Natural killer cell (primary cell): Measurements from ENCODE around the gene FIGNL2. TPM values are rescaled to one million over a fixed set of nuclear protein-coding genes. Genes with fewer than 3 reads are reported as not detected.

Source experiments
- ATAC-seq, 3 donors: fragments of 150-1000 bp in 2 of 3; fragments of 200-7000 bp in 1 of 3; cut with Tn5 transposase; 1 replicate in 1 of 3; 2 replicates in 2 of 3; pipeline ENCODE4 v1.10.0; 2021; ENCODE audit warnings: mild to moderate bottlenecking in 2 of 3, moderate library complexity in 2 of 3
- DNase-seq, 2 donors: peaks; one replicate each; pipeline versions ENCODE4 v3.0.0 to v3.0.0-alpha.2; 2013 to 2021; ENCODE audit warnings: mixed read lengths in 1 of 2
- H3K27ac ChIP-seq: one replicate; pipeline ENCODE4 v1.5.1; 2013; ENCODE audit warnings: mild to moderate bottlenecking, low read length
- H3K27me3 ChIP-seq: one replicate; pipeline ENCODE4 v1.6.1; 2013; ENCODE audit warnings: low read length; ENCODE audit not compliant: control insufficient read depth, insufficient read depth
- H3K36me3 ChIP-seq: one replicate; pipeline ENCODE4 v1.6.1; 2013; ENCODE audit warnings: low read length; ENCODE audit not compliant: control insufficient read depth, insufficient read depth
- H3K4me1 ChIP-seq: one replicate; pipeline ENCODE4 v1.6.1; 2013; ENCODE audit warnings: low read length; ENCODE audit not compliant: control insufficient read depth, insufficient read depth
- H3K4me3 ChIP-seq: one replicate; pipeline ENCODE4 v1.5.1; 2013; ENCODE audit warnings: low read length
- H3K9me3 ChIP-seq: one replicate; pipeline ENCODE4 v1.6.1; 2013; ENCODE audit warnings: low read length; ENCODE audit not compliant: control insufficient read depth, insufficient read depth
- H3K27ac Mint-ChIP-seq, 2 donors: one replicate each; pipeline ENCODE4 v1.8.0; 2022; ENCODE audit warnings: mild to moderate bottlenecking in 2 of 2, mixed read lengths in 2 of 2, moderate library complexity in 1 of 2
- H3K27me3 Mint-ChIP-seq, 2 donors: one replicate each; pipeline ENCODE4 v1.8.0; 2022; ENCODE audit warnings: low read depth in 2 of 2, mixed read lengths in 2 of 2
- H3K36me3 Mint-ChIP-seq: one replicate; pipeline ENCODE4 v1.8.0; 2022; ENCODE audit warnings: mixed read lengths
- H3K4me1 Mint-ChIP-seq, 2 donors: one replicate each; pipeline ENCODE4 v1.8.0; 2022; ENCODE audit warnings: mixed read lengths in 2 of 2
- H3K4me3 Mint-ChIP-seq: one replicate; pipeline ENCODE4 v1.8.0; 2022; ENCODE audit warnings: mild to moderate bottlenecking, moderate library complexity, mixed read lengths
- H3K9me3 Mint-ChIP-seq, 2 donors: one replicate each; pipeline ENCODE4 v1.8.0; 2022; ENCODE audit warnings: mixed read lengths in 2 of 2
- WGBS: methylation state at CpG from one replicate; pipeline ENCODE4 v1.1.7; 2013; ENCODE audit warnings: missing lambda C conversion rate; ENCODE audit not compliant: insufficient coverage; 5-methylcytosine and 5-hydroxymethylcytosine counted together
- intact Hi-C: fragments of 100-400 bp; cut with micrococcal nuclease; formaldehyde crosslinking; loops from one replicate; pipeline ENCODE4 v1.14.2; 2022
- total RNA-seq, 4 donors: library from RNA; stranded (reverse); fragments of 120-200 nt in 1 of 4; gene quantifications; one replicate each; pipeline versions ENCODE4 v1.2.3 to v1.2.4, GENCODE V29; 2013 to 2022
- TF ChIP-seq, protein P1 (sequence below): fragments of 200-600 bp; IDR thresholded peaks from one replicate; pipeline ENCODE4 v1.8.0; 2022; ENCODE audit warnings: antibody characterized with exemption

Gene FIGNL2
- total RNA-seq, 3 donors from 2014 or later (not counting 1 experiment from before 2014, with no cell fraction given): 1.4 to 1.6 (median 1.5) TPM

DNA sequence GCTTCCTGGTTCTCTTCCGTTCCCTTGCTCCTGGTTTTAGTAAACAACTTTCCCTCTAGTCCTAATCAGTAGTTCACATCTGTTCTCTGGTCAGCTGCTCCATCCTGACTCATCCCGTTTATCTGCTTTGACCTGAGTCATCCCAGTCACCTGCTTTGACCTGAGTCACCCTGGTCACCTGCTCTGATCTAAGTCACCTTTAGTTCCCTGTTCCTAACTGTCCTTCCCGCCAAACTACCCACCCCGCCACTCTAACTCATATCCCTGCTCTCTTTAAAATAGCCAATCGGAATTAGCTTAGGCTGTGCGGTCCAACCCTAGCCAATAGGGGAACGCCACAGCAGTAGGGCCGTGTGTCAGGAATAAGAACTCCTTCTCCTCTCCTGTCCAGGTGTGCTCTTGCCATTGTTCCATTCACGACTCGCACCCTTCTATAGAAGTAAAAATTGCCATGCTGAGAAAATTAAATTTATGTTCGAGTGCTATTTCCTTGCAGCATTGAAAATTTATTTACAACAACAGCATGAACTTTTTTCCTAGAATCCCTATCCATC, 36.2 kb upstream of the FIGNL2 start:
- TF ChIP-seq, protein P1, sequence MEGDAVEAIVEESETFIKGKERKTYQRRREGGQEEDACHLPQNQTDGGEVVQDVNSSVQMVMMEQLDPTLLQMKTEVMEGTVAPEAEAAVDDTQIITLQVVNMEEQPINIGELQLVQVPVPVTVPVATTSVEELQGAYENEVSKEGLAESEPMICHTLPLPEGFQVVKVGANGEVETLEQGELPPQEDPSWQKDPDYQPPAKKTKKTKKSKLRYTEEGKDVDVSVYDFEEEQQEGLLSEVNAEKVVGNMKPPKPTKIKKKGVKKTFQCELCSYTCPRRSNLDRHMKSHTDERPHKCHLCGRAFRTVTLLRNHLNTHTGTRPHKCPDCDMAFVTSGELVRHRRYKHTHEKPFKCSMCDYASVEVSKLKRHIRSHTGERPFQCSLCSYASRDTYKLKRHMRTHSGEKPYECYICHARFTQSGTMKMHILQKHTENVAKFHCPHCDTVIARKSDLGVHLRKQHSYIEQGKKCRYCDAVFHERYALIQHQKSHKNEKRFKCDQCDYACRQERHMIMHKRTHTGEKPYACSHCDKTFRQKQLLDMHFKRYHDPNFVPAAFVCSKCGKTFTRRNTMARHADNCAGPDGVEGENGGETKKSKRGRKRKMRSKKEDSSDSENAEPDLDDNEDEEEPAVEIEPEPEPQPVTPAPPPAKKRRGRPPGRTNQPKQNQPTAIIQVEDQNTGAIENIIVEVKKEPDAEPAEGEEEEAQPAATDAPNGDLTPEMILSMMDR: no peak
- no peak overlapping the region for H3K4me3 Mint-ChIP-seq
- H3K27me3 ChIP-seq: no peaks in the 10 kb centered on the region
- no peaks in the 10 kb centered on the region for H3K36me3 ChIP-seq
- no peaks in the 10 kb centered on the region for H3K9me3 Mint-ChIP-seq
- peaks cover 0 to 4% of the 10 kb centered on the region in 2 donors for H3K27me3 Mint-ChIP-seq
- no peak overlapping the region for H3K27ac ChIP-seq
- H3K4me1 ChIP-seq: peaks cover 12% of the 10 kb centered on the region
- ATAC-seq (no peak), DNase-seq (no peak)
- intact Hi-C loops: no loop called here
- no peaks in the 10 kb centered on the region for H3K36me3 Mint-ChIP-seq
- WGBS: 91% methylated on average over 11 of the region's 11 CpGs
- H3K4me3 ChIP-seq: no peak overlapping the region
- H3K4me1 Mint-ChIP-seq: peaks cover 11 to 13% of the 10 kb centered on the region in 2 donors
- no peaks in the 10 kb centered on the region for H3K9me3 ChIP-seq
- peak overlapping the region in 1 of 2 donors; percentile 77 for H3K27ac Mint-ChIP-seq

DNA sequence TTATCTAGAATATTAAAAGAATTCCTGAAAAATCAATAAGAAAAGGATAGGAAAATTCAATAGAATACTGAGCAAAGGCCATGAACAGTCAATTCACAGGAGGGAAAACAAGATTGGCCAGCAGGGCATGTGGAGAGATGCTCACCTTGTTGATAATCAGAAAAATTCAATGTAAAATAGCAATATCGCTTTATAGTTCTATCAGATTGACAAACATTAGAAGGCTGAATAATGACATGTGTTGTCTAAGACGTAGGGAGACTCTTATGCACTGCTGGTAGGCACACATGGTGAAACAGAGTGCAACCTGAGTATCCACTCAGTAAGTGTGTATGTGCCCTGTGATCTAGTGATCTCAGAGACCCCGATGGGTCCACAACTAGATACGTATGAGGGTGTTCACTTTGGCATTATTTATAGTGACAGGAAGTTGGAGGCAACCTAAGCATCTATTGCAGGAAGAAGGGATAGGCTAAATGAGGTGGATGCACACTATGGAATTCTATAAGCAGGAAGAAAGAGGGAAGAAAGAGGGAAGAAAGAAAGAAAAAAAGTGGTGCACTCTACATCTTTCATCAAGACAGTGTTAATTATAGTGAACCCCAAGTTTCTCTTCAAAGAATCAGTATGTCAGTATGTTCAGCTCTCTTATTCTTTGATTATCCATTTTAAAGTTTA, 35.6 kb upstream of the FIGNL2 start:
- Mint-ChIP-seq H3K36me3 (no peaks in the 10 kb centered on the region), H3K27me3 (peaks cover 0 to 4% of the 10 kb centered on the region in 2 donors), H3K4me1 (peaks cover 11 to 13% of the 10 kb centered on the region in 2 donors), H3K9me3 (no peaks in the 10 kb centered on the region), H3K27ac (no peak overlapping the region), H3K4me3 (no peak overlapping the region)
- no peak overlapping the region for H3K27ac ChIP-seq
- H3K4me1 ChIP-seq: peaks cover 12% of the 10 kb centered on the region
- ATAC-seq (no peak), DNase-seq (no peak)
- WGBS: 90% methylated on average over 4 of the region's 4 CpGs
- H3K4me3 ChIP-seq: no peak overlapping the region
- TF ChIP-seq, protein P1: no peak
- no peaks in the 10 kb centered on the region for H3K36me3 ChIP-seq
- intact Hi-C loops: no loop called here
- no peaks in the 10 kb centered on the region for H3K27me3 ChIP-seq
- no peaks in the 10 kb centered on the region for H3K9me3 ChIP-seq

DNA sequence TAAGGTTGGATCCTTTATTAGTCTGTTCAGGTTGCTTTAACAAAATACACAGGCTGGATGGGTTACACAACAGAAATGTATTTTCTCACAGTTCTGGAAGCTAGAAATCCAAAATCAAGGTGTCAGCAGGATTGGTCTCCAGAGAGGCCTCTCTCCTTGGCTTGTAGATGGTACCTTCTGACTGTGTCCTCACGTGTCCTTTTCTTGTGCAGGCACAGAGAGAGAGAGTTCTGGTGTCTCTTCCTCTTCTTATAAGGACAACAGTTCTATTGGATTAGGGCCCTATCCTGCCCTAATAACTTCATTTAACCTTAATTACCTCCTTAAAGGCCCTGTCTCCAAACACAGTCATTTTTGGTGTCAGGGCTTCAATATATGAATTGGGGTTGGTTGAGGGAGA, 34.8 kb upstream of the FIGNL2 start:
- Mint-ChIP-seq H3K27me3 (peaks cover 0 to 4% of the 10 kb centered on the region in 2 donors), H3K36me3 (no peaks in the 10 kb centered on the region), H3K4me3 (no peak overlapping the region), H3K27ac (no peak overlapping the region), H3K9me3 (no peaks in the 10 kb centered on the region), H3K4me1 (peaks cover 11 to 13% of the 10 kb centered on the region in 2 donors)
- TF ChIP-seq, protein P1: no peak
- no peak for ATAC-seq
- Histone ChIP-seq H3K4me1 (peaks cover 12% of the 10 kb centered on the region), H3K27ac (no peak overlapping the region), H3K9me3 (no peaks in the 10 kb centered on the region), H3K27me3 (no peaks in the 10 kb centered on the region), H3K36me3 (no peaks in the 10 kb centered on the region), H3K4me3 (no peak overlapping the region)
- no peak for DNase-seq
- 83% methylated on average over 1 of the region's 1 CpG for WGBS
- intact Hi-C loops: no loop called here
